ENCODE measurements around the gene SND1.
A peak's percentile ranks its signal among the peaks of the same experiment; 100 is the strongest.

SND1 gene

DNA sequence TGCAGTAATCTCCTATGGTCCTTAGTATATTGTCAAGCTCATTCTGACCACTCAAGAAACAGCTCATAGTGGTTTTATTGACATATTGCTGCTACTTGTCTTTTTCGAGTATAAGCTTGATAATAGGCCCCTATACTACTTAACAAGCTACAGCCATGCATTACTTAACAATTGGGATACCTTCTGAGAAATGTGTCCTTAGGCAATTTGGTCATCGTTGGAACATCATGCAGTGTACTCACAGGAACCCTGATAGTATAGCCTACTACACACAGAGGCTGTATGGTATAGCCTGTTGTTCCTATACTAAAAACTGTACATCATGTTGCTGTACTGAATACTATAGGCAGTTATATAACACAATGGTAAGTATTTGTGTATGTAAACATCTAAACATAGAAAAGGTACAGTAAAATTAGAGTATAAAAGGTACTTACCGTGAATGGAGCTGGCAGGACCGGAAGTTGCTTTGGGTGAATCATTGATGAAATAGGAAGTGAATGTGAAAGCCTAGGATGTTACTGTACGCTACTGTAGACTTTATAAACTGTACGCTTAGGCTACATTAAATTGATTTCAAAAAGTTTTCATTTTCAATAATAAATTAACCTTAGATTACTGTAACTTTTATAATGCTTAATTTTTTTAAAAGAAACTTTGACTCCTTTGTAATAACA lies 218.4 kb downstream of the SND1 start:
- DNase-seq (ENCODE audit: low read depth) = no peak

DNA sequence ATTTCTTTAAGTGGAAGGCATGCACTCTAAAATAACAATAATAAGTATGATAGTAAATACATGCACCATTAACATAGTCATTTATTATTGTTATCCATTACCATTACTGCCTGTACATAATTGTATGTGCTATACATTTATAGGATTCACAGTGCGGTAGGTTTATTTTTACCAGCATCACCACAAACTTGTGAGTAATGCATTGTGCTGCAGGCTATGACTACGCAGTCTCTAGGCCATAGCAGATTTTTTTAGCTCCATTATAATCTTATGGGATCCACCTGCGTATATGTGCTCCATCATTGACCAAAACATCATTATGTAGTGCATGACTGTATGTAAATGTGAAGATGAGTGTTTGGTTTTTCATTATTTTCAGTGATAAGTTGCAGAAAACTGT lies 219.2 kb downstream of the SND1 start:
- DNase-seq (ENCODE audit: low read depth) = no peak

DNA sequence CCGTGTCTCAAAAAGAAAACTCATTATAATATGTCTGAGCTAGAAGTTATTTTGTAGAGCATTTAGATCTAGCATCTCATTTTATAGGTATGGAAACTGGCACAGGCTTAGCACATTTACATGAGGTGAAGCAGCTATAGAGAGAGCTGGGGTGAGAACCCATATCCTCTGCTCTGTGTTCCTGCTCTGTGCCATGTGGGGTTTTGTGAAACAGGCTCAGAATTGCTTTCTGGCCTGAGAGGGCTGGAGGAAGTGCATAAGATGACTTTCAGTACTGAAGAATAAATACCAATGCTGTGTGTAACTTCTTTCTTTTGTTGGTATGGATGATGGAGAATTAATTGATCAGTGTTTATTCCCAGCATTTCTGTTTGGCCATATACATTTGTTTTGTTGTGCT lies 220.1 kb downstream of the SND1 start:
- DNase-seq (ENCODE audit: low read depth) = no peak

DNA sequence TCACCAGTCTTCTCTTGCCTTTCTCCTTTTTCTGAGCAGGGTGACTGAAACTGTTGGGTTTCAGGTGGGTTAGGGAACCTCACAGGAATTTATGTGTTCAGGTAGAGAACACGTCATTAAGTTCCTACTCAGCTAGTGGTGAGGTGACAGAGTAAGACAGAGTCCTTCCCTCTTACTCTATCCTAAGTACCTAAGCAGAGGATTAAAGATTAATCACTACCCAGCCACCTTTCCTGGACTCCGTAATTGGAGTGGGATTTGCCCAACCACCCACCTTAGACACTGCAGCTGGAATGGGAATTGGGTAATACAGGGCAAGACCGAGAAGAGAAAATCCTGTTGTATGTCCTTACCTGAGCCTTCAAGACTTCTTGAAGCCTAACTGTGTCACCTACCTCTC lies 221.2 kb downstream of the SND1 start:
- DNase-seq (ENCODE audit: low read depth) = no peak

DNA sequence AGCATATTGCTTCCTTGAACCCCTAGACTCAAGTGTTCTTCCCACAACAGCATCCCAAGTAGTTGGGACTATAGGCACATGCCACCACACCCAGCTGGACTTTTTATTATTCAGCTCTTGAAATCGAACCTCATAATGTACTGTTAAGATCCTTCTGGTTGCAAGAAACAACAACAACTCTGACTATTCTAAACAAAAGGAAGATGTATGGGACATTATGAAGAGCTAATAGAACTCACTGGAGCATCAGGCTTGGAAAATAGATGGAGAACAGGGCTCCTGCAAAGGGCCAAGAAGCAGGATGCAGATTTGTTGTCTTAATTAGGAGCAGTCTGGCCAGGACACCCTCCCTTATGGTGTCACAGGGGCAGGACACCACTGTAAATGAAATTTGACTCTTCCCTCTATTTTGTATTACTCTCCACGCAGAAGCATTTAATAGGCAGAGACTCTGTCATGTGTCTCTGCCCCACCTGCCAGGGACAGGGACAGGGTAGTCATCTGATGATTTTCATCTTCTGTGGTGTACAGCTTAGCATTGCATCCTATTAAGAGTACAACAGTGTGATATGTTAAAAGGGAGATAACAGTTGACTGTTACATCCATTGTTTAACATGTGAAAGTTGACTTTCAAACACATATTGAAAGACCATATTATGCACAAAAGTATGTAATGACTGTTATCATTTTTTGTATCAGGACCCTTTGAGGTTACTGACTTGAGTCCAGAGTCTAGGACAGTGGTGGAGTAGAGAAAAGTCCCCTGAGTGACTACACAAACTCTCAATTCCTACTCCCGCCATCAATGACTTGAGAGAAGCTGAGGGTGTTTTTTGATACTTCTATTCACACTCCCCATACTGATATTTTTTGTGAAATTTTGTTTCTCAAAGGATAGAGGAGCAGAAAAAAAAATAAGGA lies 222.0 kb downstream of the SND1 start:
- no peak for DNase-seq (ENCODE audit: low read depth)

DNA sequence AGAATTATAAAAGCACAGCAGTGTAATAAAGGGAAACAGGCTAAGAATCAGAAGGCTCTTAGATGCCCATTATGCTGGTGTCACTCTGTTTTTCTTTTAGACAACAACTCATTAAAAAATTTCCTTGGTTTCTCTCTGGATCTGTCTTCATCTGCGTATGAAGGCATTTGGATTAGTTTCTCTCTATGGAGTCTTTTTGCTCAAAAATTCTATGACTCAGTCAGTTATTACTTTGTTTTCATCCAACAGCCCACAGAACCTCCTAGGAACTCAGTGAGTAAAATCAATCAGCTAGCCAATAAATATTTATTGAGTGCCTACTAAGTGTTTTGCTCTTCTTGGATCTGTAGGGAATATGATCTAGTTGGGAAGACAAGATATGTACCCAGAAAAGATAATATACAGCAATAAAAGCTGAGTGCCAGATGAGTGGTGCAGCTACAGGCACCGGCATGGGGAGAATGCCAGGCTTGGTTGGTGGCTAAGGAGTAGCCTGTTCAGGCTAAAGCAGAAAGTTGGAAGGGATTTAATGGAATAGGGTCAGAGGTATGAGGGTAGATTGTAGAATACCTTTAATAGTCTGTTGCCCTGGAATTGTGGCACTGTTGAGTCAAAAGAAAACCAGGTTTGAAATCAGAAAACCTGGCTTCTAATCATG lies 223.1 kb downstream of the SND1 start:
- DNase-seq (ENCODE audit: low read depth) = peak; percentile 16

DNA sequence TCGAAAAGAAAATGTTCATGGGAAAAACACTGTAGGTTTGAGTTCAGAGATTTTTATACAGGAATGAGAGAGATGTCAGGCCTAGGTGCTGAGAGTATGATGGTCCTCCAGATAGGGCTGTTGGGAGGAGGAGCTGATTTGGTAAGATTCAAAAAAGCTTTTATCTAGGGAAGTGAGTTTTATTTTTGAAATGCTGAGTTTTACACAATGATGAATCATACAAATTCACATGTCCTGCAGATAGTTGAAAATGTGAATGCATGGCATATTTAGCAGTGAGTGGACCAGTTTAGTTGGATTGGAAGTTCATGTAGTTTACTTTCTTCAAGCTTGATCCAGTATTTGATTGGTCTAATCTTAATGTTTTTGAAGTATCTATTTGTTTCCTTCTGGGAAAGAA lies 224.4 kb downstream of the SND1 start:
- peak; percentile 75 for DNase-seq (ENCODE audit: low read depth)

DNA sequence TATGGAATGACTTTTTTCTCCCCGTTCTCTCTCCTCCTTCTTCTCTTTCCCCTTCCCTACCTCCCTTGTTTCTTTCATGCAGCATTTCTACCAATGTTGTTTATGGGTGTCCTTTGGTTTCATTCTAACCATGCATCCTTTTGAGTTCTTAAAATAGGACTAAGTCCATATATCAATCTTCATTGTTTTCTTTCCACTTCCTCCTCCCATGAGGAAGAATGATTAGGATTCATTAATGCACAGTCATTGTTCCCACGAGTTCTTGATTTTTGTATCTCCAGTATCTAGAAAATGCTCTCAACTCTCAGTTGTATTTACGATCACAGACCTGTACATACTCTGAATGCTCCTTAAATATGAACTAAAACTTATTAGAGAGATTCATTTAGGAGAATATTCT lies 226.0 kb downstream of the SND1 start:
- no peak for DNase-seq (ENCODE audit: low read depth)

DNA sequence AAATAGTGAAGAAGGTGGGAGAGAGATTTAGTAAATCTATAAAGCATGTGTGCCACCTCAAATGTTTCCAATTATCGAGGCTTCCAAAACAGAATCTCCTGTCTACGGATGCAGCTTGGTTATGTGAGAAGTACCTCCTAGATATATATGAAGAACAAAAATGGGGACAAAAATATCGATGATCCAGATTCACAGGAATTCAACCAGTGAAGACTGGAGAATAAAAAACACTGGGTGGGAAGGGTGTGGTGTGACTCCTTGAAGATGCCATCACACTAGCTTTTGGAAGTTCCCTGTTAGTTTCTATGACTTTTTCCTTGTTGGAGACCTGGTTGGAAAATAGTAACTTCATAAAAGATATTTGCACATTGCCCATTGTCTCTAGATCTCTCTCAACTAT lies 226.8 kb downstream of the SND1 start:
- DNase-seq (ENCODE audit: low read depth) = no peak

DNA sequence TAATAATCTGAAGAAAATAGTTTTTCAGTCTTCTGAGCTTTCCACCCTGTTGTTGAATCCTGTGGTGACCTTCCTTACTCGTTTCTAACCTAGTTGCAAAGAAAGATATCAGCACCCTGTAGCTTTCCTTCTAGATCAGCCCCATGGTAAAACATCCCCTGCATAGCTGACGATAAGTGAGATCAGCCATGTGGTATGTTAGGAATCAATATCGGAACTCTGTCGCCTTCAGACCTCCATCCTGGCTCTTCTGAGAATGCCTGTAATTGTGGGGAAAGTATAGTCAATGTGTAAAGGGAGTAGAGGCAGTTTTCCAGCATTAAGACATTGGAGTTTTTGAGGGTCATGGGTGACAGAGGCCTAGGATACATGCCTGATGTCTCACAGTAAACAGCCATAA lies 227.4 kb downstream of the SND1 start:
- no peak for DNase-seq (ENCODE audit: low read depth)

DNA sequence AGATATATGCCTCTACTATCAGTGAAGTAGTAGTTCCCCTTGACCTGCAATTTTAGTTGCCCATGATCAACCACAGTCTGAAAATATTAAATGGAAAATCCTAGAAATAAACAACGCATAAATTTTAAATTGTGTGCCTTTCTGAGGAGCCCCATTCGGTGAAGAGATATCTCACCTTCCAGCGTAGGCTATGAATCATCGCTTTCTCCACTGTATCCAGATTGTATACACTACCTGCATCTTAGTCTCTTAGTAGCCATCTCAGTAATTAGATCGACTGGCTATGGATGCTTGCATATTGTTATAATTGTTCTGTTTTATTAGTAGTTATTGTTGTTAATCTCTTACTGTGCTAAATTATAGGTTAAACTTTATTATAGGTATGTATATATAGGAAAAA lies 227.9 kb downstream of the SND1 start:
- no peak for DNase-seq (ENCODE audit: low read depth)

DNA sequence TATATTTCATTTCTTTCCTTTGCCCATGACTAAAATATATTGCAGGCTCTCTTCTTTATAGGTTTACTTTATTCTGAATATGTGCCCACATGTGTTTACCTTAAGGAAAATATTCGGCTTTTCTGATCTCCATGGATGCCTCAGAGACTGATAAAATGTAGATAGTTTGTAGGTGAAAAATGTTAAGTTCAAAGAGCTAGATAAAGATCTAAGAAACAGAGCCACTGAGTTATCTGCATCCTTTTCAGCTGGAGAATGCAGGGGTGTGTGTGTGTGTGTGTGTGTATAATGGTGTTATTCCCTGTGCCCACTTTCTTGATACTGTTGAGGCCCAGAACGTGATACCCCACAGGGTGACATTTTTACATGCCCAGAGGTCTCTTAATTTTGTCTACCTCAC lies 228.5 kb downstream of the SND1 start:
- DNase-seq (ENCODE audit: low read depth) = no peak

DNA sequence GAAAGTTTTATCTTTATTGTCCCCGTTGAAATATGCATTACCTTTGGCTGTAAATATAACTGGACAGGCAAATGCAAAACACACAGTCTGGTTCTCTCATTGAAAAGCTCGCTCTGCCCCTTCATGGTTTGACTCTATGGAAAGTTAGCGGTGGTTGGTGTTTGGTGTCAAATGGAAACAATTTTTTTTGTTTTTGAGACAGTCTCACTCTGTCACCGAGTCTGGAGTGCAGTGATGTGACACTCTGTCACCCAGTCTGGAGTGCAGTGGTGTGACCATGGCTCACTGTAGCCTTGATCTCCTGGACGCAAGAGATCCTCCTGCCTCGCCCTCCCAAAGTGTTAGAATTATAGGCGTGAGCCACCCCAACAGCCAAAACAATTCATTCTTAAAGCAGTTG lies 229.6 kb downstream of the SND1 start:
- DNase-seq (ENCODE audit: low read depth) = no peak

DNA sequence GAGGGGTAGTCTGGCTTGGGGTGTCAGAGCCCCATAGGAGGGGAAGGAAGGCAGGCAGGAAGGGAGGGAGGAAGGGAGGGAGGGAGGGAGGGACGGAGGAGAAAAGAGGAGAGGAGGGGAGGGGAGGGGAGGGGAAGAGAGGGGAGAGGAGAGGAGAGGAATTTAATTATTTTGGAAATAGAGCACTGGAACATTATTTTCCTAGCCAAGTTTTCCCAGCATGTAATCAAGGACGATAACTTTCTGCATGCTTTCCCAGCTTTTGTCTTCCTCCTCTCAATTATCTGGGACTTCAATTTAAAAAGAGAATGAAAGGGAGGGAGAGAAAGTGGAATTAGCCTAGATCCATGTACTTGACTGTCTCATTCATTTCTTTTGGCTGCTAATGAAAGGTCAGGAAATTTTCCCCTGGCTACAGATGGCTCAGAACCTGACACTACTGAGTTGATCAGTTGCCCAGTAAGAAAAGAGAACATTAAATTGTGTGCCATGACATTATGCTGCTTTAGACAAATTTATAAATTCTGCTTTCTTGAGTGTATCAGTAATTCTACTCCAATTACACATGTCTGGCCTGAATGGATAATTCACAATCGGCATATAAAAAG lies 230.4 kb downstream of the SND1 start:
- DNase-seq (ENCODE audit: low read depth) = no peak

DNA sequence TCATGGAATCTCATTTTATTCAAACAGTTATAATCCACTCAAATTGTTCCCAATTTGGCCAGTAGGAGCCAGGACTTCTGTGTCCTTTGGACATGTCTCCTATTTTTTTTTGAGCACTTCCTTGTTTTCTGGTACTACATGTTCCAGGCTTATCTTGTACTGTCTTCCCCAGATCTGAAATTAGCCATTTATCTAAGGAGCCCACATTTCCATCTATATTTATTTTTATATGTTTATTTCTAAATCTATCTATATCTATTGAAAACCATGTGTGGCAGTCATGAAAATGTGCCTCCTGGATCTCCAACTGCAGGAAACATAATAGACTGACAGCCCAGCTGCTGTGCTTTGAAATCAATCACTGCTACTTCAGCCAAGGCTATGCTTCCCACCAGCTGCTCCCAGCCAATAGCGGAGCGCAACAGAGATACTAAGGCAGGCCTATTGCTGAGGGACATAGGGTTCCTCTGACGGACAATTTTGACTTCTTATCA lies 232.1 kb downstream of the SND1 start:
- DNase-seq (ENCODE audit: low read depth) = no peak

DNA sequence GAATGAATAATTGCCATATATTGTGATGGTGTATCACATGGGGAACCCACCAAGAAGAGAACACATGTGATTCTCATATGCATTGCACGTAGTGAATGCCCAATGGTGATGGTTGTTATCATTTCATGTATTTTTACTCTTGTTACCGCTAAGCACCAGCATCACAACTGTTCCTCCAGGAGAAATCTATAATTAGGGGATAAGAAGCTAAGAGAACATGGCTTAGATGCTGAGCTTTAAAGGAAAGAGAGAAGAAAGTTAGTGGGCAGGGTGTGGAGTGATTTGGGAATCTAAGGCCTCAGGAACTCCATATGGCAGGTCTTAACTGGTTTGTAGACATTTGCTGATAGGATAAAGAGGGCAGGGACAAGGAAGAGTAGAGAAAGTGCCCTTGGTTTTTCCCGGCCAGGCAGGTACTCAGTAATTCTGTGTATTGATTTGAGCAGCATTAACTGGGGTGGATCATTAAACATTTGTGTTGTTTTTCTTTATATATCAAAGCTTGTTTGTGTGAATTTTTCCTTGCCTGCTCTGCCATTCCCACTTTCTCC lies 233.3 kb downstream of the SND1 start:
- no peak for DNase-seq (ENCODE audit: low read depth)

DNA sequence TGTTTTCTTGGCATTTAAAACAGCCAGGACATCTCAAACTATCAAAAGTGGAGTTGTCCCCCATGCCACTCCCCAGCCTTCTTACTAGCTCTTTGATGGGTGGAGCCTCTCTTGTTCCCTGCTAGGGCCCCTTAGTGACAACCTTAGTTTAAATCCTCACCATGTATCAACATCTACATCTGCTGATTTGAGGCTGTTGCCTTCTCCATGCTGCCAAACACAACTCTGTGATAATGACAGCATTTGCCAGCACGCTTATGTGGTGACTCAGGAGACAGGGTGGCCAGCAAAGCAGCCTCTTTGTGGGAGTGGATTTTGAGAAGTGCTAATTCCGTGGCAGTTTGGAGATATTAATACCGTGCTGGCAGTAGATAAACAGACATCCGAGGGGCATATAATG lies 233.8 kb downstream of the SND1 start:
- DNase-seq (ENCODE audit: low read depth) = peak; percentile 71

DNA sequence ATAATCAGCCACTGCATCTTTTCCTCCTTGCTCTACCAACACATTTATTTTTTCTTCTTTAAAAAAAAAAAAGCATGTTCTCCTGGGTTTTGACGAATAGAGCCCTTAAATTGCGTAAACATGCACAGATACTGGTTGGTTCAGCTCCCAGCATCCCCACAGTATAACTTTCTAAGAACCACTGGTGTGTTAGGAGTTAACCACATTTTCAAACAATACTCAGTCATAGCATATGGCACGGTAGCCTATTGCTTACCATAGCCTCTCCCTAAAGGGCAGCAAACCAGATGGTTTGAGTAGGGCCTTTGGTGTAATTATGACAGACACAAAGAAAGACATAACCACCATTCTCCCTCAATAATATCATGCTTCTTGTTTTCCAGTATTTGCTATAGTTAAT lies 234.3 kb downstream of the SND1 start:
- peak; percentile 67 for DNase-seq (ENCODE audit: low read depth)

DNA sequence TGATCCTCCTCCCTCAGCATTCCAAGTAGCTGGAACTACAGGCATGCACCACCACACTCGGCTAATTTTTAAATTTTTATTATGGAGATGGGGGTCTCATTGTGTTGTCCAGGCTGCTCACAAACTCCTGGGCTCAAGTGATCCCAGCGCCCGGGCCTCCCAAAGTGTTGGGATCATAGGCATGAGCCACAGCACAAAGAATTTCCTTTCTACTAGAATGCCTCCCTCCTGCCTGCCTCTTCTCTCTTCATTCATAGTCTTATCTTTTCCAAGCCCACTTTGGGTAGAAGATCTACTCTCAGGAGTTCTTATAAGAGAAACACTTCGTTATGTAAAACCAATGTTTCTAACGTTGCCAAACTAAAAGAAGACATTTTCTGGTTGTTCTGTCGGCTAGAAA lies 235.1 kb downstream of the SND1 start:
- DNase-seq (ENCODE audit: low read depth) = no peak

DNA sequence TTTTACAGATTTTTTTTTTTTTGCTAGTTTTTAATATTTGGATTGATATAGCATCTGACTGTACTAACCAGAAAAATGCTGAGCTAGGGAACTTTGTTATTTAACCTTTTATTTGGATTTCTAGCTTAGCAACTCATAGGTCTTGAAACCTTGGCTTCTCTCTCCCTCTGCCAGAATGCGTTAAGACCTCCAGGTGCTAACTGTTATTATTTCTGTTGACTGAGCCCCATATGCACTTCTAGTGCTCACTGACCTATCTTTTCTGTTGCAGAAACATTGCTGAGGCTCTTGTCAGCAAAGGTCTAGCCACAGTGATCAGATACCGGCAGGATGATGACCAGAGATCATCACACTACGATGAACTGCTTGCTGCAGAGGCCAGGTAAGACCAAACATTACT lies 235.6 kb downstream of the SND1 start:
- DNase-seq (ENCODE audit: low read depth) = no peak

DNA sequence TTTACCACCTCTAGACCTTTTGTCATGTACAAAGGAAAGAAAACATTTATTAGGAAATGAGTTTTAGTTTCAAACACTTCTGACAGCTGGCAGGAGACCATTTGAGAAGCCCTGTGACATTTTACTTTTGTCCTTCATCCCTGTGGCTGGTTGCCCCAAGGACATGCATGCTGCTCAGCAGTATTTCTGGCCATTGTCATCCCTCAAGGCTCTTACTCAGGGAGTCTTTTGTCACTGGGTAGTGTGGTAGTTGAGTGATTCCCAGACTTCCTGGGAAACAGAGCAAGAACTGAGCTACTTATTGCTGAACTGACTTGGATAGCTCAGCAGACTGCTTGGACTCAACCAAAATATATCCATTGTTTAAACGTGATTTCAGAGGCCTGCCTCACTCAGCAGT lies 236.4 kb downstream of the SND1 start:
- no peak for DNase-seq (ENCODE audit: low read depth)

DNA sequence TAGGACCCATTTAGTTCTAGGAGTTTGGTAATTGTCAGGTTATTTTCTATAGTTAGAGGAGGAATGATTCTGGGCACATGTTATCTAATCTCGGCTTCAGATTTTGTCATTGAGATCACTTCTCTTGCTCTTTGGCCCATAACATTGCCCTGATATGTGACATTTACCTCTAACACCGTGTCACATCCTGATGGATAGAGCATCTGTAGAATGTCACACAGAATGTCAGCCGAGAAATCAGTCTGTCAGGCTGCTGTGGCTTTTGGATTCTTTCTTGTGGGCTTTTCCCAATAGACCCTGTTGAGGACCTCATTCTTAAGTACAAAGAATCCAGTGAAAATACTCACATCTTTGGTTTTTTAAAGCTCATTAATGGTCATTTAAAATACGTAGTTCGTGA lies 236.8 kb downstream of the SND1 start:
- no peak for DNase-seq (ENCODE audit: low read depth)
